ENCODE results near the gene MLNR. TPM values are rescaled to one million over a fixed set of nuclear protein-coding genes. Genes with fewer than 3 reads are reported as not detected.

The MLNR gene
- polyA plus RNA-seq, 1 donor from 2014 or later, result not detected

DNA sequence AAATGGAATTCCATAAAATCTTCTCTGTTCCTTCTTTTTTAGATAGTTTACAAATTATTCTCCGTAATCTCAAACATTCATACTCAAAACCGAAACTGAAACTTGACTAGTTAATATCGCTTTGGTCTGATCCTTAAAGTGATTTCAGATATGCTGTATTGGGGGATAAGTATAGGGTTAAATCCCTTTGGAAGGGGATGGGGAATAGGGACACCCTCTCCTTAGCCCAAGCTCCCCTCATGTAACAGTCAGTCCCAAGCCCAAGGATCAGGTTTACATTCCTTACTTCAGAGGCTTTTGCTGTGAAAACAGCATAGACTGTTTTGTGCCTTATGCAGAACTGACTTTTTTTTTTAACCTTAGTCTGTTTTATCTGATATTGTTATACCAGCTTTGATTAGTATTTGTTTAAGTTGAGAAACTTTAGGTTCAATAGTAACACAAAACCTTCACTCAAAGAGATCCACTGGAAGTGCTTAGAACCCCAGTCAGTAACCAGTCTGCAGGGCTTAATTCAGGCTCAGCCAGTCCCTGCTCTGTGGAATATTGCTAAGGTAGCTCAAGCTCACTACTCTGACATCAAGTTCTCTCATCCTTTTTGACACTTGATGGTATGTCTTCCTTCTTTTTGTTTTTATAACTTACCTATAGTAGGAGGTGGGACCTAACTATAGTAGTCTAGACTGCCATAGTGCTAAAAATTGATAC lies 38.1 kb downstream of the MLNR start:
- Histone ChIP-seq H3K9ac (ENCODE audit: low read length) (no peak overlapping the region), H3K79me2 (replicated peaks; ENCODE audit: insufficient read depth, low read length) (no peaks in the 10 kb centered on the region), H3K9me3 (ENCODE audit: low read length) (no peaks in the 10 kb centered on the region), H3K4me2 (ENCODE audit: low read length) (no peak overlapping the region), H3K27ac (ENCODE audit: low read length) (no peak overlapping the region), H3K4me3 (ENCODE audit: low read length) (no peak overlapping the region), H4K20me1 (ENCODE audit: insufficient read depth) (no peaks in the 10 kb centered on the region), H2AFZ (ENCODE audit: low read depth, low read length) (no peak overlapping the region), H3K9me2 (ENCODE audit: insufficient read depth, low read length) (no peaks in the 10 kb centered on the region), H3F3A (ENCODE audit: insufficient read depth, low read length, poor library complexity, severe bottlenecking) (no peaks in the 10 kb centered on the region), H3K36me3 (ENCODE audit: insufficient read depth, low read length) (peaks cover 5% of the 10 kb centered on the region), H3K27me3 (ENCODE audit: insufficient read depth, low read depth, low read length) (no peaks in the 10 kb centered on the region)
- TF ChIP-seq RAD21 (conservative IDR thresholded peaks at IDR 0.05) (no peak), EZH2 (IDR thresholded peaks at IDR 0.05; ENCODE audit: borderline replicate concordance, insufficient read depth, low read length, poor library complexity, severe bottlenecking) (no peak), EP300 (conservative IDR thresholded peaks at IDR 0.05; ENCODE audit: poor library complexity, severe bottlenecking) (no peak)
- TF ChIP-seq, protein P1, sequence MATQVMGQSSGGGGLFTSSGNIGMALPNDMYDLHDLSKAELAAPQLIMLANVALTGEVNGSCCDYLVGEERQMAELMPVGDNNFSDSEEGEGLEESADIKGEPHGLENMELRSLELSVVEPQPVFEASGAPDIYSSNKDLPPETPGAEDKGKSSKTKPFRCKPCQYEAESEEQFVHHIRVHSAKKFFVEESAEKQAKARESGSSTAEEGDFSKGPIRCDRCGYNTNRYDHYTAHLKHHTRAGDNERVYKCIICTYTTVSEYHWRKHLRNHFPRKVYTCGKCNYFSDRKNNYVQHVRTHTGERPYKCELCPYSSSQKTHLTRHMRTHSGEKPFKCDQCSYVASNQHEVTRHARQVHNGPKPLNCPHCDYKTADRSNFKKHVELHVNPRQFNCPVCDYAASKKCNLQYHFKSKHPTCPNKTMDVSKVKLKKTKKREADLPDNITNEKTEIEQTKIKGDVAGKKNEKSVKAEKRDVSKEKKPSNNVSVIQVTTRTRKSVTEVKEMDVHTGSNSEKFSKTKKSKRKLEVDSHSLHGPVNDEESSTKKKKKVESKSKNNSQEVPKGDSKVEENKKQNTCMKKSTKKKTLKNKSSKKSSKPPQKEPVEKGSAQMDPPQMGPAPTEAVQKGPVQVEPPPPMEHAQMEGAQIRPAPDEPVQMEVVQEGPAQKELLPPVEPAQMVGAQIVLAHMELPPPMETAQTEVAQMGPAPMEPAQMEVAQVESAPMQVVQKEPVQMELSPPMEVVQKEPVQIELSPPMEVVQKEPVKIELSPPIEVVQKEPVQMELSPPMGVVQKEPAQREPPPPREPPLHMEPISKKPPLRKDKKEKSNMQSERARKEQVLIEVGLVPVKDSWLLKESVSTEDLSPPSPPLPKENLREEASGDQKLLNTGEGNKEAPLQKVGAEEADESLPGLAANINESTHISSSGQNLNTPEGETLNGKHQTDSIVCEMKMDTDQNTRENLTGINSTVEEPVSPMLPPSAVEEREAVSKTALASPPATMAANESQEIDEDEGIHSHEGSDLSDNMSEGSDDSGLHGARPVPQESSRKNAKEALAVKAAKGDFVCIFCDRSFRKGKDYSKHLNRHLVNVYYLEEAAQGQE (IDR thresholded peaks at IDR 0.05; ENCODE audit: borderline replicate concordance), result no peak

GRCh38 chr13:49259586-49259985 lies 39.4 kb downstream of the MLNR start:
- H3K79me2 ChIP-seq (replicated peaks; ENCODE audit: insufficient read depth, low read length), result no peaks in the 10 kb centered on the region
- H3F3A ChIP-seq (ENCODE audit: insufficient read depth, low read length, poor library complexity, severe bottlenecking), result no peaks in the 10 kb centered on the region
- TF ChIP-seq TAF1 (IDR thresholded peaks at IDR 0.05; ENCODE audit: low read depth), result no peak
- no peak for TF ChIP-seq EP300 (conservative IDR thresholded peaks at IDR 0.05; ENCODE audit: poor library complexity, severe bottlenecking)
- TF ChIP-seq RAD21 (conservative IDR thresholded peaks at IDR 0.05), result no peak
- no peak for TF ChIP-seq POLR2AphosphoS5 (IDR thresholded peaks at IDR 0.05)
- TF ChIP-seq, protein P1 (IDR thresholded peaks at IDR 0.05; ENCODE audit: borderline replicate concordance), result no peak
- TF ChIP-seq EZH2 (IDR thresholded peaks at IDR 0.05; ENCODE audit: borderline replicate concordance, insufficient read depth, low read length, poor library complexity, severe bottlenecking), result no peak
- TF ChIP-seq SMC3 (conservative IDR thresholded peaks at IDR 0.05; ENCODE audit: poor library complexity), result no peak
- no peak for TF ChIP-seq CTCF (IDR thresholded peaks at IDR 0.05; ENCODE audit: poor library complexity, severe bottlenecking)
- no peak for TF ChIP-seq MXI1 (conservative IDR thresholded peaks at IDR 0.05; ENCODE audit: poor library complexity, severe bottlenecking)
- H3K4me2 ChIP-seq (ENCODE audit: low read length), result no peak overlapping the region
- peaks cover 5% of the 10 kb centered on the region for H3K36me3 ChIP-seq (ENCODE audit: insufficient read depth, low read length)
- no peak overlapping the region for H3K27ac ChIP-seq (ENCODE audit: low read length)
- H3K4me3 ChIP-seq (ENCODE audit: low read length), result no peak overlapping the region
- H3K27me3 ChIP-seq (ENCODE audit: insufficient read depth, low read depth, low read length), result no peaks in the 10 kb centered on the region
- H3K9ac ChIP-seq (ENCODE audit: low read length), result no peak overlapping the region
- H3K9me2 ChIP-seq (ENCODE audit: insufficient read depth, low read length), result no peaks in the 10 kb centered on the region
- no peaks in the 10 kb centered on the region for H4K20me1 ChIP-seq (ENCODE audit: insufficient read depth)
- H2AFZ ChIP-seq (ENCODE audit: low read depth, low read length), result no peak overlapping the region
- no peaks in the 10 kb centered on the region for H3K9me3 ChIP-seq (ENCODE audit: low read length)

All from neural cell (in vitro differentiated cells).